Tibial artery (tissue), 4 donors: ENCODE results near the gene FBF1.

Experiments
- DNase-seq, 2 donors: peaks; one replicate each; pipeline ENCODE4 v3.0.0-alpha.2; 2019
- H3K27ac ChIP-seq, 2 donors: fragments of 200-600 bp; sonication (generic) in 1 of 2; 1 replicate in 1 of 2; 2 replicates in 1 of 2; pipeline ENCODE4 v1.5.1; 2018 to 2019; ENCODE audit warnings: mild to moderate bottlenecking in 1 of 2
- H3K27me3 ChIP-seq, 2 donors: fragments of 200-600 bp; sonication (generic) in 1 of 2; one replicate each; pipeline versions ENCODE4 v1.5.1 to v1.6.0; 2016 to 2019
- H3K36me3 ChIP-seq, 3 donors: fragments of 200-600 bp; sonication (generic) in 2 of 3; one replicate each; pipeline ENCODE4 v1.5.1; 2016 to 2019; ENCODE audit warnings: mild to moderate bottlenecking in 2 of 3
- H3K4me1 ChIP-seq, 4 donors: fragments of 200-600 bp; sonication (generic) in 2 of 4; 1 replicate in 3 of 4; 2 replicates in 1 of 4; pipeline ENCODE4 v1.5.1; 2016 to 2019
- H3K4me3 ChIP-seq, 2 donors: fragments of 200-600 bp; sonication (generic) in 1 of 2; 1 replicate in 1 of 2; 2 replicates in 1 of 2; pipeline ENCODE4 v1.5.1; 2018 to 2019; ENCODE audit warnings: mild to moderate bottlenecking in 2 of 2
- H3K9me3 ChIP-seq, 3 donors: fragments of 200-600 bp; sonication (generic) in 1 of 3; one replicate each; pipeline ENCODE4 v1.5.1; 2016 to 2019
- CTCF ChIP-seq, 2 experiments: fragments of 200-600 bp in 1 of 2; fragments of 450-650 bp in 1 of 2; IDR thresholded peaks; one replicate each; pipeline ENCODE4 v1.5.1; 2017 to 2019; ENCODE audit warnings: antibody characterized with exemption in 2 of 2, mild to moderate bottlenecking in 1 of 2, moderate library complexity in 1 of 2
- intact Hi-C: fragments of 100-400 bp; cut with DNase I; formaldehyde crosslinking; loops from one replicate; pipeline ENCODE4 v1.15.0; 2023; ENCODE audit warnings: low total_unique reads

The FBF1 gene

GRCh38 chr17:75950855-75951554 is 10.2 kb upstream of the FBF1 start:
- no peak for TF ChIP-seq CTCF (IDR thresholded peaks at IDR 0.05)
- no peak overlapping the region for H3K4me3 ChIP-seq
- H3K27ac ChIP-seq = no peak overlapping the region
- H3K4me1 ChIP-seq = no peaks in the 10 kb centered on the region
- intact Hi-C loops = no loop called here
- no peak for DNase-seq
- no peaks in the 10 kb centered on the region for H3K27me3 ChIP-seq
- no peaks in the 10 kb centered on the region for H3K9me3 ChIP-seq
- peaks cover 86 to 98% (median 87%) of the 10 kb centered on the region in 3 donors for H3K36me3 ChIP-seq

GRCh38 chr17:75950421-75950820 is 9.6 kb upstream of the FBF1 start:
- Histone ChIP-seq H3K27me3 (no peaks in the 10 kb centered on the region), H3K4me1 (no peaks in the 10 kb centered on the region), H3K27ac (no peak overlapping the region), H3K36me3 (peaks cover 85 to 98% (median 86%) of the 10 kb centered on the region in 3 donors), H3K9me3 (no peaks in the 10 kb centered on the region), H3K4me3 (no peak overlapping the region)
- TF ChIP-seq CTCF (IDR thresholded peaks at IDR 0.05) = no peak
- DNase-seq = no peak
- intact Hi-C loops = no loop called here

GRCh38 chr17:75945211-75945610 is 4.4 kb upstream of the FBF1 start:
- Histone ChIP-seq H3K27ac (no peak overlapping the region), H3K4me1 (peaks cover 0 to 10% (median 7%) of the 10 kb centered on the region in 4 donors), H3K27me3 (no peaks in the 10 kb centered on the region), H3K36me3 (peaks cover 41 to 57% (median 54%) of the 10 kb centered on the region in 3 donors), H3K9me3 (no peaks in the 10 kb centered on the region), H3K4me3 (no peak overlapping the region)
- intact Hi-C loops = no loop called here
- no peak for TF ChIP-seq CTCF (IDR thresholded peaks at IDR 0.05)
- no peak for DNase-seq

GRCh38 chr17:75943491-75943890 is 2.6 kb upstream of the FBF1 start:
- intact Hi-C loops = no loop called here
- Histone ChIP-seq H3K27ac (no peak overlapping the region), H3K4me3 (no peak overlapping the region), H3K36me3 (peaks cover 24 to 40% (median 36%) of the 10 kb centered on the region in 3 donors), H3K27me3 (no peaks in the 10 kb centered on the region), H3K4me1 (peaks cover 0 to 12% (median 8%) of the 10 kb centered on the region in 4 donors), H3K9me3 (no peaks in the 10 kb centered on the region)
- TF ChIP-seq CTCF (IDR thresholded peaks at IDR 0.05) = no peak
- DNase-seq = no peak

- no peak for TF ChIP-seq CTCF (IDR thresholded peaks at IDR 0.05)
- H3K27me3 ChIP-seq = no peaks in the 10 kb centered on the region
- DNase-seq = no peak
- H3K9me3 ChIP-seq = no peaks in the 10 kb centered on the region
- H3K36me3 ChIP-seq = peaks cover 14 to 29% (median 26%) of the 10 kb centered on the region in 3 donors
- H3K27ac ChIP-seq = no peak overlapping the region
- peaks cover 0 to 12% (median 8%) of the 10 kb centered on the region in 4 donors for H3K4me1 ChIP-seq
- no peak overlapping the region for H3K4me3 ChIP-seq
- intact Hi-C loops = no loop called here
These were observed 1.6 kb upstream of the FBF1 start for GRCh38 chr17:75942473-75942872.
